Ovary (tissue), 3 donors: Measurements from ENCODE around the gene CDKAL1.

Experiments
- CTCF ChIP-seq, 3 donors: fragments of 450-650 bp in 2 of 3; fragments of 200-600 bp in 1 of 3; IDR thresholded peaks; one replicate each; pipeline versions ENCODE4 v1.5.1 to v1.8.0; 2016 to 2022; ENCODE audit warnings: antibody characterized with exemption in 3 of 3, mild to moderate bottlenecking in 1 of 3
- POLR2A ChIP-seq: fragments of 450-650 bp; IDR thresholded peaks from one replicate; pipeline ENCODE4 v1.6.1; 2017; ENCODE audit warnings: antibody characterized with exemption, mild to moderate bottlenecking, moderate library complexity
- donor health status: DM: no; HTN: no; CAD: no.

- no peak for TF ChIP-seq CTCF (IDR thresholded peaks at IDR 0.05)
- no peak for TF ChIP-seq POLR2A
Observed at GRCh38 chr6:20873425-20874190, 339.4 kb downstream of the CDKAL1 start.
